GM13976 (cell line): ENCODE results near the gene SMYD1.

Experiments
- DNase-seq: peaks from one replicate; pipeline ENCODE4 v3.0.0; 2012; ENCODE audit warnings: low spot score
- CTCF ChIP-seq: IDR thresholded peaks from 2 replicates; pipeline ENCODE4 v1.5.1; 2012; ENCODE audit warnings: borderline replicate concordance, mild to moderate bottlenecking; ENCODE audit not compliant: insufficient read depth; ENCODE audit errors: extremely low read depth, missing control alignments, control extremely low read depth
- in situ Hi-C: fragments of 300-500 bp; cut with MboI; formaldehyde crosslinking; loops from one replicate; pipeline ENCODE4 v1.12.0; 2022; ENCODE audit warnings: low sequenced_read_pairs, mixed read lengths, inconsistent platforms; ENCODE audit not compliant: unreplicated experiment

SMYD1 gene

GRCh38 chr2:88066543-88066942 is 1.1 kb upstream of the SMYD1 start:
- DNase-seq: no peak
- no peak for TF ChIP-seq CTCF
- in situ Hi-C loops: loop anchor here (25.0 kb wide), 1 partner anchor 596 kb away; no protein-coding TSS in a partner anchor

GRCh38 chr2:88067189-88067588 is 436 bp upstream of the SMYD1 start:
- DNase-seq: no peak
- no peak for TF ChIP-seq CTCF
- in situ Hi-C loops: loop anchor here (25.0 kb wide), 1 partner anchor 595 kb away; no protein-coding TSS in a partner anchor

- no peak for TF ChIP-seq CTCF
- in situ Hi-C loops: loop anchor here (25.0 kb wide), 1 partner anchor 594 kb away; no protein-coding TSS in a partner anchor
- no peak for DNase-seq
Measured at GRCh38 chr2:88068044-88068443, 419 bp downstream of the SMYD1 start.

- in situ Hi-C loops: loop anchor here (25.0 kb wide), 1 partner anchor 593 kb away; no protein-coding TSS in a partner anchor
- TF ChIP-seq CTCF: no peak
Measured at GRCh38 chr2:88069117-88069516, 1.5 kb downstream of the SMYD1 start.

GRCh38 chr2:88070055-88070454 is 2.4 kb downstream of the SMYD1 start:
- TF ChIP-seq CTCF: no peak
- DNase-seq: no peak
- in situ Hi-C loops: loop anchor here (25.0 kb wide), 1 partner anchor 592 kb away; no protein-coding TSS in a partner anchor

More at GRCh38 chr2:88069117-88069516, 1.5 kb downstream of the SMYD1 start:
- DNase-seq: no peak

- no peak for DNase-seq
- no peak for TF ChIP-seq CTCF
- in situ Hi-C loops: loop anchor here (25.0 kb wide), 1 partner anchor 591 kb away; no protein-coding TSS in a partner anchor
Measured at GRCh38 chr2:88071365-88071764, 3.7 kb downstream of the SMYD1 start.

- in situ Hi-C loops: loop anchor here (25.0 kb wide), 1 partner anchor 588 kb away; no protein-coding TSS in a partner anchor
- DNase-seq: no peak
- no peak for TF ChIP-seq CTCF
Measured at GRCh38 chr2:88074150-88074549, 6.5 kb downstream of the SMYD1 start.
